GM19328 (cell line): Measurements from ENCODE around the gene MSH6.

Experiments
- ATAC-seq: cut with Tn5 transposase; IDR thresholded peaks from one replicate; pipeline ENCODE4 v1.9.1; 2021; ENCODE audit warnings: mild to moderate bottlenecking, moderate library complexity; ENCODE audit not compliant: unreplicated experiment

Gene MSH6, protein sequence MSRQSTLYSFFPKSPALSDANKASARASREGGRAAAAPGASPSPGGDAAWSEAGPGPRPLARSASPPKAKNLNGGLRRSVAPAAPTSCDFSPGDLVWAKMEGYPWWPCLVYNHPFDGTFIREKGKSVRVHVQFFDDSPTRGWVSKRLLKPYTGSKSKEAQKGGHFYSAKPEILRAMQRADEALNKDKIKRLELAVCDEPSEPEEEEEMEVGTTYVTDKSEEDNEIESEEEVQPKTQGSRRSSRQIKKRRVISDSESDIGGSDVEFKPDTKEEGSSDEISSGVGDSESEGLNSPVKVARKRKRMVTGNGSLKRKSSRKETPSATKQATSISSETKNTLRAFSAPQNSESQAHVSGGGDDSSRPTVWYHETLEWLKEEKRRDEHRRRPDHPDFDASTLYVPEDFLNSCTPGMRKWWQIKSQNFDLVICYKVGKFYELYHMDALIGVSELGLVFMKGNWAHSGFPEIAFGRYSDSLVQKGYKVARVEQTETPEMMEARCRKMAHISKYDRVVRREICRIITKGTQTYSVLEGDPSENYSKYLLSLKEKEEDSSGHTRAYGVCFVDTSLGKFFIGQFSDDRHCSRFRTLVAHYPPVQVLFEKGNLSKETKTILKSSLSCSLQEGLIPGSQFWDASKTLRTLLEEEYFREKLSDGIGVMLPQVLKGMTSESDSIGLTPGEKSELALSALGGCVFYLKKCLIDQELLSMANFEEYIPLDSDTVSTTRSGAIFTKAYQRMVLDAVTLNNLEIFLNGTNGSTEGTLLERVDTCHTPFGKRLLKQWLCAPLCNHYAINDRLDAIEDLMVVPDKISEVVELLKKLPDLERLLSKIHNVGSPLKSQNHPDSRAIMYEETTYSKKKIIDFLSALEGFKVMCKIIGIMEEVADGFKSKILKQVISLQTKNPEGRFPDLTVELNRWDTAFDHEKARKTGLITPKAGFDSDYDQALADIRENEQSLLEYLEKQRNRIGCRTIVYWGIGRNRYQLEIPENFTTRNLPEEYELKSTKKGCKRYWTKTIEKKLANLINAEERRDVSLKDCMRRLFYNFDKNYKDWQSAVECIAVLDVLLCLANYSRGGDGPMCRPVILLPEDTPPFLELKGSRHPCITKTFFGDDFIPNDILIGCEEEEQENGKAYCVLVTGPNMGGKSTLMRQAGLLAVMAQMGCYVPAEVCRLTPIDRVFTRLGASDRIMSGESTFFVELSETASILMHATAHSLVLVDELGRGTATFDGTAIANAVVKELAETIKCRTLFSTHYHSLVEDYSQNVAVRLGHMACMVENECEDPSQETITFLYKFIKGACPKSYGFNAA (N-terminal part only)

GRCh38 chr2:47782671-47783485 lies at the start of gene MSH6:
Gene MSH6, plus strand, starts transcription at chr2:47783145. Its CDS starts 89 bp downstream, at chr2:47783234.
- peak; percentile 83 for ATAC-seq

- no peak for ATAC-seq
Observed at GRCh38 chr2:47735136-47735869, 47.6 kb upstream of the MSH6 start.

DNA sequence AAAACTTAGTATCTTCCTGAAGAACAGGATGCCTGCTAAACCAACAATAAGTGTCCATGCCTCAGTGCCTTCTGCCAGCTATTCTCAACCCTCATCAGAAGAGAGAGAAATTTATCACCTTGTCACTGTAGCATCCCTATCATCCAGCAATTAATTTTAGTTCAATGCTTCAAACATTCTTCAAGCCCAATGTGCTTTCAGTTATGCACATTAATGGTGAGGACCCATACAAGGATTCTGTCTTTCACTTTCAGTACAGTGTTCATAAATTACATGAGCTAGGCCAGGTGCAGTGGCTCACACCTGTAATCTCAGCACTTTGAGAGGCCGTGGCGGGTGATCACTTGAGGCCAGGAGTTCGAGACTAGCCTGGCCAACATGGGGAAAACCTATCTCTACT lies 47.0 kb upstream of the MSH6 start:
- no peak for ATAC-seq

GRCh38 chr2:47737191-47737975 lies 45.6 kb upstream of the MSH6 start:
- ATAC-seq: no peak

- ATAC-seq: no peak
Observed at GRCh38 chr2:47738331-47738730, 44.6 kb upstream of the MSH6 start.

DNA sequence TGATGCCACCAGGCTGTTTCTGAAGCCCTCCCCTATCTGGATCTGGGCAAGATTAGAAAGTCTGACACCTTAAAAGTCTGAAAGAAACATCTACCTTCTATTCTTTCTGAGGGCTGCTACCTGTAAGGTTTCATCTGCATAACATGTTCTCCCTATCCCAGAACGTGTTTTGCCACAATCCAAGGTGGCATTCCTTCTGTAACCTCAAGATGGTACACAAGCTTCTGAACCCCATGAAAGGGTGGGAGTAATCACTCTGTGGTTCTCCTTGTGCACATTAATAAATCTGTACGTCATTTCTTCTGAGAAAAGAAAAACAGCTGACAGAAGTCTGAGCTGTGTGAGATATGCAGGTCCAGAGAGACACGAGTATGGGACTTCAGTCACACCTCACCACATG lies 41.8 kb upstream of the MSH6 start:
- no peak for ATAC-seq

DNA sequence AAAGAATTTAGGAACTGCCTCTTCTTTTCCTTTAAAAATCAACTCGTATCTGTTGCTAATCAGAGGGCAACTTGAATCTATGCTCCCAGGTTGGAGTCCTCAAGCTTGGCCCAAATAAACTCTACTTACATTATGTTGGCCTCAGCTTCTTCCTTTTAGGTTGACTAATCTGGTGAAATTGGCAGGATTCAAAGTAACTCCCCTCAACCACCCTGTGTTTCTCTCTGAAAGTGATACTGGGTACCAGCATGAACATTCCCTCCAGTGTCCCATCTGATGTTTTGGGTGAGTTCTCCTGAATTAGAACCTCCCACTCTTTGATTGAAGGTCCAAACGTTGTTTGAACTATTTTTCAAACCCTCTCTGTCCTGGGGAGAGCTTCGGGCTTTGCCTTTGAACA lies 41.3 kb upstream of the MSH6 start:
- no peak for ATAC-seq

DNA sequence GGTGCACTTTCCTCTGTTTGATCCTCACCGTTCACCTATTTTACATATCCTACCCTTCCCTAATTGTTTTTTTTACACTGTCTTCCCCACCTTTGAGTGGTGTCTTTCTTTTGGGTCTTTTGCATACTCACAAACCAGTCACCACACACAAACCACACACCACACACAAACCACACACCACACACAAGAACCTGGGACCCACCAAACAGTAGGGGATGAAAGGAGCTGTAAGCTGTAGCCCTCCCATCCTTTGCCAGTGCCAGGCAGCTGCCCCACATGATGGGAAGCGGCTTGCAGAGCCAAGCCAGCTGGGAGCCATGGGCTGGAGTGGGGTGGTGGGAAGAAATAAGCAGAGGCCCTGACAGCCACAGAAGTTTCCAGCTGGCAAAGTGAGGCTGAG lies 38.9 kb upstream of the MSH6 start:
- no peak for ATAC-seq

DNA sequence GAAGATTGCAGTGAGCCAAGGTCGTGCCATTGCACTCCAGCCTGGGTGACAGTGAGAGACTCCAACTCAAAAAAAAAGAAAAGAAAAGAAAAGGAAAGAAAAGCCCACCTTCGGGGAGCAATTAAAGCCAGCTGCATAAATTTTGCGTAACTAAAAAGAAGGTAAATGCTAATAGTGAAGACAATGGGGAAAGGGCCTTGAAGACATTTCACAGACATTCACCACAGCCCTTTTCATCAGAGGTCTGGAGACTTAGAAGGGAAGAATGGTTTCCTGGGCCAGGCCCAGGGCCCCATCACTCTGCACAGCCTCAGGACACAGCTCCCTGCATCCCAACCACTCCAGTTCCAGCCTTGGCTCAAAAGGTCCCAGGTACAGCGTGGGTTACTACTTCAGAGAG lies 35.1 kb upstream of the MSH6 start:
- no peak for ATAC-seq

DNA sequence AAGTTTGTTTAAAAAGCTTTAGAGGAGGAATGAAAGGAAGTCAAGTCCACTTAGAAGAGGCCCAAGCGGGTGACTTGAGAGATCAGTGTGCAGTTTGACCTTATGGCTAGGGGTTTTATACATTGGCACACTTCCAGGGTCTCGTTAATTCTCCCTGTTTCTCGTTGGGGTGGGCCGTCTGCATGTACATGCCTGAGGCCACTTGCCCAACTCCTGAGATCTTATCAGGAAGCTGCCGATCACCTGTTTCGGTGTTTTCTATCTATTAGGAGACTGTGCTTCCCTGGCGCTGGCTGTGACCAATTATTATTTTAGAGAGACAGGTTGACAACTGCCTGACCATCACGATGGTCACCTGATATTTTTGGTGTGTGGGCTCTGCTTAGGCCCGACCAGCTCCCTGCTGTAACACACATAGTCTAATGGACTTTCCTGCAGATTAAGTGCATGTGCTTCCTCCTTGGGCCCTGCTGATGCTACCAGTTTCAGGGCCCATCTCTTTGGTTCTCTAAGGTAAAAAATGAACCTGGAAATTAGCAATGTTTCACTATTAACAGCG lies 31.0 kb upstream of the MSH6 start:
- ATAC-seq: peak; percentile 32

- no peak for ATAC-seq
Observed at GRCh38 chr2:47767497-47767844, 15.5 kb upstream of the MSH6 start.

DNA sequence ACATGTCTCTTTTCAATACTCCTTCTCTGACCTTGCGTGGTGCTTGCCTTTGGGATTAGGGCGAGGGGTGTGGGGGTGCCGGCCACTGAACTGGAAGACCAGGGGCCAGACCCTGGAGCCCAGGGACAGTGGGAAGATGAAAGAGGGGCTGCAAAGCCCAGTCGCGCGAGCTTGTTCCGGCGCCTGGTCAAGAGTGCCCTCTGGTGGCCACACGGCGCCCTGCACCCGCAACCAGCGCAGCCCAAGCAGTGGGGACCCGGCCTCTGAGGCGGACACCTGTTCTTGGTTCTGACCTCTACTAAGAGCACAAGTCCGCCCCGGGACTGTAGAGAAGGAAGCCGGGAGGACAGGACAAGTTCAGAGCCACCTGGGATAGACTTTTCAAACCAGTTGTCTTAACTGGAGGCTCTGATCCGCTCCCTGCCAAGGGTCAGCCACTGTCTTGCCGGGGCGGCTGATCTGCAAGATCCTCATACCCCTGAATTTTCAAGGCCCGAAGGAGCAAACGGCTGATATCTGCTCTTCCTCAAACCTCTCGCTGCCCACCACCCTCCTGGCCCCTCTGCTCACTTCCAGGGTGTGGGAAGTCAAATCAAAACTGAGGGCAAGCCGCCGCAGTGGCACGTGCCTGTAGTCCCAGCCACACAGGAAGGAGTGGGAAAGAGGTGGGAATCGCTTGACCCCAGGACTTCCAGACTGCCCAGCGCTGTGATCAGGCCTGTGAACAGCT lies 14.9 kb upstream of the MSH6 start:
- peak; percentile 72 for ATAC-seq

DNA sequence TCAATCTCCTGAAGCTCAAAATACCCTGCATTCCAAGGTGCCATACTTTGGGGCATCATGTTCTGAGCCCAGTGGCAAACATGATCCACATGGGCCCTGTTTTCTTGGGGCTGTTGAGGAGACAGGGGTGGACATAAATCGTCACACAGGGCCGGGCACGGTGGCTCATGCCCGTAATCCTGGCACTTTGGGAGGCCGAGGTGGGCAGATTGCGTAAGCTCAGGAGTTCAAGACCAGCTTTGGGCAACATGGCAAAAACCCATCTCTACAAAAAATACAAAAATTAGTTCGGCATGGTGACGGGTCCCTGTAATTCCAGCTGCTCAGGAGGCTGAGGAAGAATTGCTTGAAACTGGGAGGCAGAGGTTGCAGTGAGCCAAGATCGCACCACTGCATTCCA lies 13.6 kb upstream of the MSH6 start:
- ATAC-seq: no peak

DNA sequence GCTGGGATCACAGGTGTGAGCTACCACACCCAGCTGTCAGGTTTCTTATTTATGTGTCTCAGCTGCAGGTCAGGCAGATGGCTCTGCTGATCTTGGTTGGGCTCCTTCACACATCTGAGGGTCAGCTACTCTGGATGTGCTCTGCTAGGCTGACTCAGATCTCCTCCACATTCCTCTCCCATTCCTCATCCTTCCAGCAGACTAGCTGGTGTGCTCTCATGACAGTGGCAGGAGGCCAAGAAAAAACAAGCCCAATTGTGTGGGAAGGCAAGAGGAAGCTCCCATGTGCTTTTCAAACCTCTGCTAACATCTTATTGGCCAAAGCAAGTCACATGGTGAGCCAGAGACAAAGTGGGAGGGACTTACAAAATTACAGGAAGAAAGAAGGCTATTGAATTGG lies 11.7 kb upstream of the MSH6 start:
- ATAC-seq: no peak

GRCh38 chr2:47772343-47772742 lies 10.6 kb upstream of the MSH6 start:
- no peak for ATAC-seq

- no peak for ATAC-seq
Observed at GRCh38 chr2:47774567-47774966, 8.4 kb upstream of the MSH6 start.

- ATAC-seq: no peak
Observed at GRCh38 chr2:47777277-47777937, 5.5 kb upstream of the MSH6 start.
